ENCODE measurements around the gene RINL.
"Not testable (repeated sequence)": the region's sequence is repeated elsewhere in the genome, so short reads cannot be mapped to it uniquely, and the experiment has no call there.

The RINL gene

GRCh38 chr19:38834104-38834490 lies 44.0 kb downstream of the RINL start:
- DNase-seq = no peak

- no peak for DNase-seq
Measured at GRCh38 chr19:38833092-38833425, 45.0 kb downstream of the RINL start.

DNA sequence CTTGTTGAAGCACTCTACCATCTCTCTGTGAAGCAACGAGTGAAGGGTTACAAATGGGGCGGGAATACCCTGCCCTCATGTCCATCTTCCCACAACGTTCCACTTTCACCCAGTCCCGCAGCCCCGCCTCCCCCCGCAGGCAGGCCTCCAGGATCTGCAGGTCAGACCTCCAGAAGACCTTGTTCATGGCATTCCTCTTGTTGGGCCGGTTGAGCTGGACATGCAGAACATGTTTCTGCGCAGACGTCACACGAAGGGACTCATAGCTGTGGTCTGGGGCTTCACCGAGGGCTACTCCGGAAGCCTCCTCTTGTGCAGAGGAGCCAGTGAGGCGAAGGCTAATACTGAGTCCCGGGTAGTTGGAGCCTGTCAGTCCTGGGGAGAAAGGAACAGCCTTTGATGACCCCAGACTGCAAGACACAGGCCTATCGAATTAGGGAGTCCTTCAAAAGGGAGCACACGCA lies 46.9 kb downstream of the RINL start:
- DNase-seq = peak in 6 of 14 donors; percentile 22 to 62 (median 42)

DNA sequence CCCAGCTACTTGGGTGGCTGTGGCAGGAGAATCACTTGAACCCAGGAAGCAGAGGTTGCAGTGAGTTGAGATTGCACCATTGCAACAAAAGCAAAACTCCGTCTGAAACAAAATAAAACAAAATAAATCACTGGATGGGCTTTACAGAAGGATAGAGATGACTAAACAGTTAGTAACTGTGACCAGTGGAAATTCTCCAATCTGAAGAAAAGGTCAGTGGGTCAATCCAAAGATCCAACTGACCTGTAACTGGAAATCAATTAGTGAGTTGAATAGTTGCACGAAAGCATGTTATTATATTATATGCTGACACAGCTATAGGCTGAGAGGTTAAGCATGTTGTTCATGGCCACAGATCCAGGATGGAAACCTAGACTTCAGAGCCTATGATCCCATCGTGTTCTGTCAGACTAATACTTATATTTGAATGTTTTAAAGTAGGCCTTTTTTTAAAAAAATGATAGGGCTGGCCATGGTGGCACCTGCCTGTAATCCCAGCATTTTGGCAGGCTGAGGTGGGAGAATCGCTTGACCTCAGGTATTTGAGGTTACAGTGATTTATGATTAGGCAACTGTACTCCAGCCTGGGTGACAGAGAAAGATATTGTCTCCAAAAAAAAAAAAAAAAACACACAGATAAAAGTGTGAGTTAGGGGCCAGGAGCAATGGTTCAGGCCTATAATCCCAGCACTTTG lies 47.9 kb downstream of the RINL start:
- DNase-seq = no peak

GRCh38 chr19:38829203-38829602 lies 48.9 kb downstream of the RINL start:
- not testable (repeated sequence) for DNase-seq

DNA sequence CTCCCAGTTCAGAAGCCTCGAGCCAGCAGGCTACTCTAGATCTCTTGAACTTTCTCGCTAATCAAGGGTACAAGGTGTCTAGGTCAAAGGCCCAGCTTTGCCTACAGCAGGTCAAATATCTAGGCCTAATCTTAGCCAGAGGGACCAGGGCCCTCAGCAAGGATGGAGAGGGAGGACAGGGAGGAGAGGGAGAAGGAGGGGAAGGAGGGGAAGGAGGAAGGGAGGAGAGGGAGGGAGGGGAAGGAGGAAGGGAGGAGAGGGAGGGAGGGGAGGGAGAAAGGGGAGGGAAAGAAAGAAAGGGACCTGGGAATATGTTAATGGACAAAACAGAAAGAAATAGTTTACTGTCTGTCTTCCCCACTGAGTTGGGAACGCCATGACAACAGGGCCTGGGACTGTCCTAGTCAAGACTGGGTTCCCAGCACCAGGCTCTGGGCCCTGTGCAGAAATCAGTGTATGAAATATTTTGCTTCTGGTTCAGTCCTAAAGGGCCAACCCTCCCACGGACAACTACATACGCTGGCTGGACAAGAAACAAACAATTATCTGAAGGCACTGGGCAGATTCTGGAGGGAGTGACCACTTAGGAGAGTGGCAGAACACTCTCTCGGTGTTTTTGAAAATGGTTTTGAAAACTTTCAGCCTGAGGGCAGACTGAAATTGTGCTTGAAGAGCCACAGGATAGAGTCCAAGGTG lies 51.1 kb downstream of the RINL start:
- DNase-seq = no peak

- DNase-seq = not testable (repeated sequence)
Measured at GRCh38 chr19:38825936-38826335, 52.1 kb downstream of the RINL start.

DNA sequence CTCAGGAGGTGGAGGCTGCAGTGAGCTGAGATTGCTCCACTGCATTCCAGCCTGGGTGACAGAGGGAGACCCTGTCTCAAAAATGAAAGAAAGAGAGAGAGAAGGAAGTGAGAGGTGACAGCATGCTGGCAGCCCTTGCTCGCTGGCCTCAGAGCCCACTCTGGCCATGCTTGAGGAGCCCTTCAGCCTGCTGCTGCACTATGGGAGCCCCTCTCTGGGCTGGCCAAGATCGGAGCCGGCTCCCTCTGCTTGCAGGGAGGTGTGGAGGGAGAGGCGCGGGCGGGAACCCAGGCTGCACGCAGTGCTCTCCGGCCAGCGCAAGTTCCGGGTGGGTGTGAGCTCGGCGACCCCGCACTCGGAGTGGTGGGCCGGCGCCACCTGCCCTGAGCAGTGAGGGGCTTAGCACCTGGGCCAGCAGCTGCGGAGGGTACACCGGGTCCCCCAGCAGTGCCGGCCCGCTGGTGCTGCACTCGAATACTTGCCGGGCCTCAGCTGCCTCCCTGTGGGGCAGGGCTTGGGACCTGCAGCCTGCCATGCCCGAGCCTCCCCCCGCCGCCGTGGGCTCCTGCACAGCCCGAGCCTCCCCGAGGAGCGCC lies 56.7 kb downstream of the RINL start:
- not testable (repeated sequence) for DNase-seq

DNA sequence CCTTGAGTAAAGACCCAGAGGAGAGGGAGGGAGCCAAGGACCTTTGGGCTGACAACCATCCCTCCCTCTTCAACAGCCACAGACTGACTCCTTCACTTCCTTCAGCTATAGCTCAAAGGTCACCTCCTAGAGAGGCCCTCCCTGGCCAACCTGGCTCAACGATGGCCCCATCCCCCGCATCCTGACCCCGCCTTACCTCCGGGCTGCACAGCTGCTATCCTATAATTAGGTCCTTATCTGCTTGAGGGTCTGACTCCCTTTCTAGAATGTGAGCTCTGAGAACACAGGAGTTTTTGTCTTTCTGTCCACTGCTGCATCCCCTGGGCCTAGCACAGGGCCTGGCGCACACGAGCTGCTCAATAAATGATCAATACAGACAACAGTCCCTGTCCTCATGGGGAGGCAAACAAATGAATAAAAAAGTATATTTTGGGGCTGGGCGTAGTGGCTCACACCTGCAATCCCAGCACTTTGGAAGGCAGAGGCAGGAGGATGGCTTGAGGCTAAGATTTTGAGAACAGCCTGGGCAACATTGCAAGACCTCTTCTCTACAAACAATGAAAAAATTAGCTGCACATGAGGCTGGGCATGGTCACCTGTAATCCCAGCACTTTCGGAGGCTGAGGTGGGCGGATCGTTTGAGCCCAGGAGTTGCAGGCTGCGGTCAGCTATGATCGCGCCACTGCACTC lies 58.7 kb downstream of the RINL start:
- no peak for DNase-seq
